ENCODE data around the gene TUFT1.

- TF ChIP-seq EP300 (IDR thresholded peaks at IDR 0.05) (no peak), POLR2A (IDR thresholded peaks at IDR 0.05) (no peak), CTCF (IDR thresholded peaks at IDR 0.05) (no peak), POLR2AphosphoS5 (IDR thresholded peaks at IDR 0.05) (no peak)
Measured at GRCh38 chr1:151590961-151591360, 50.9 kb downstream of the TUFT1 start.
